KMS-11 (cell line): Measurements from ENCODE around the gene MLN.

Source experiments
- H2AFZ ChIP-seq: fragments of 200-600 bp; sonication (generic); 2 replicates; pipeline ENCODE4 v1.6.1; 2016; ENCODE audit warnings: antibody characterized with exemption, mixed run types, low read depth
- H3K27ac ChIP-seq: fragments of 200-600 bp; sonication (generic); 2 replicates; pipeline ENCODE4 v1.6.1; 2016; ENCODE audit warnings: mild to moderate bottlenecking, mixed run types
- H3K27me3 ChIP-seq: fragments of 200-600 bp; sonication (generic); 2 replicates; pipeline ENCODE4 v1.6.1; 2017; ENCODE audit warnings: mild to moderate bottlenecking, low read depth, mixed run types, moderate library complexity; ENCODE audit not compliant: insufficient read depth
- H3K36me3 ChIP-seq: fragments of 200-600 bp; sonication (generic); 2 replicates; pipeline ENCODE4 v1.6.1; 2017; ENCODE audit warnings: mild to moderate bottlenecking, mixed run types; ENCODE audit not compliant: insufficient read depth
- H3K4me1 ChIP-seq: fragments of 200-600 bp; sonication (generic); 2 replicates; pipeline ENCODE4 v1.6.1; 2016; ENCODE audit warnings: mild to moderate bottlenecking, low read depth, mixed run types; ENCODE audit not compliant: poor library complexity, severe bottlenecking
- H3K4me2 ChIP-seq: fragments of 200-600 bp; sonication (generic); 2 replicates; pipeline ENCODE4 v1.7.0; 2016; ENCODE audit warnings: mild to moderate bottlenecking, mixed run types
- H3K4me3 ChIP-seq: fragments of 200-600 bp; sonication (generic); IDR thresholded peaks from 2 replicates; pipeline ENCODE4 v1.6.1; 2017; ENCODE audit warnings: low read depth, low read length, mixed read lengths; ENCODE audit not compliant: insufficient read depth
- H3K79me2 ChIP-seq: fragments of 200-600 bp; sonication (generic); 2 replicates; pipeline ENCODE4 v1.6.1; 2016; ENCODE audit warnings: low read depth, mixed run types; ENCODE audit not compliant: insufficient read depth
- H3K9ac ChIP-seq: fragments of 200-600 bp; sonication (generic); 2 replicates; pipeline ENCODE4 v1.6.1; 2016; ENCODE audit warnings: mild to moderate bottlenecking, mixed run types
- H4K20me1 ChIP-seq: fragments of 200-600 bp; sonication (generic); 2 replicates; pipeline ENCODE4 v1.6.1; 2016; ENCODE audit warnings: mild to moderate bottlenecking, mixed run types; ENCODE audit not compliant: insufficient read depth
- CTCF ChIP-seq: fragments of 200-600 bp; sonication (generic); conservative IDR thresholded peaks from 2 replicates; pipeline ENCODE4 v1.6.1; 2017; ENCODE audit warnings: low read depth, mild to moderate bottlenecking, antibody characterized with exemption, low read length, moderate library complexity, mixed read lengths

MLN gene

GRCh38 chr6:33815854-33816253 lies 12.1 kb upstream of the MLN start:
- H3K36me3 ChIP-seq, result no peaks in the 10 kb centered on the region
- no peak overlapping the region for H3K27ac ChIP-seq
- no peak overlapping the region for H2AFZ ChIP-seq
- H3K27me3 ChIP-seq, result peaks cover 85% of the 10 kb centered on the region
- no peak for TF ChIP-seq CTCF
- H3K4me1 ChIP-seq, result no peaks in the 10 kb centered on the region
- no peaks in the 10 kb centered on the region for H4K20me1 ChIP-seq
- no peak overlapping the region for H3K4me3 ChIP-seq
- no peak overlapping the region for H3K9ac ChIP-seq
- no peaks in the 10 kb centered on the region for H3K79me2 ChIP-seq
- no peak overlapping the region for H3K4me2 ChIP-seq

GRCh38 chr6:33813990-33814985 lies 10.5 kb upstream of the MLN start:
- Histone ChIP-seq H3K4me1 (no peaks in the 10 kb centered on the region), H3K36me3 (no peaks in the 10 kb centered on the region), H2AFZ (no peak overlapping the region), H3K27ac (no peak overlapping the region), H3K4me2 (no peak overlapping the region), H3K27me3 (peaks cover 78% of the 10 kb centered on the region), H3K79me2 (no peaks in the 10 kb centered on the region), H3K4me3 (no peak overlapping the region), H3K9ac (no peak overlapping the region), H4K20me1 (no peaks in the 10 kb centered on the region)
- no peak for TF ChIP-seq CTCF

GRCh38 chr6:33813246-33813904 lies 9.6 kb upstream of the MLN start:
- no peak overlapping the region for H3K9ac ChIP-seq

GRCh38 chr6:33812669-33813068 lies 8.9 kb upstream of the MLN start:
- no peak overlapping the region for H3K9ac ChIP-seq
- no peak overlapping the region for H3K4me3 ChIP-seq
- H3K27me3 ChIP-seq, result peaks cover 78% of the 10 kb centered on the region
- TF ChIP-seq CTCF, result no peak
- H3K79me2 ChIP-seq, result no peaks in the 10 kb centered on the region
- H3K4me2 ChIP-seq, result no peak overlapping the region
- no peaks in the 10 kb centered on the region for H4K20me1 ChIP-seq
- H3K27ac ChIP-seq, result no peak overlapping the region
- no peaks in the 10 kb centered on the region for H3K36me3 ChIP-seq
- no peak overlapping the region for H2AFZ ChIP-seq
- no peaks in the 10 kb centered on the region for H3K4me1 ChIP-seq

More at GRCh38 chr6:33813246-33813904, 9.6 kb upstream of the MLN start:
- H4K20me1 ChIP-seq, result no peaks in the 10 kb centered on the region
- H3K27me3 ChIP-seq, result peaks cover 78% of the 10 kb centered on the region
- no peak overlapping the region for H3K27ac ChIP-seq
- no peak for TF ChIP-seq CTCF
- H3K79me2 ChIP-seq, result no peaks in the 10 kb centered on the region
- no peak overlapping the region for H3K4me3 ChIP-seq
- no peaks in the 10 kb centered on the region for H3K4me1 ChIP-seq
- H3K4me2 ChIP-seq, result no peak overlapping the region
- H2AFZ ChIP-seq, result no peak overlapping the region
- H3K36me3 ChIP-seq, result no peaks in the 10 kb centered on the region
